ENCODE measurements around the gene CCL25.

GRCh38 chr19:8034178-8034525 is 18.4 kb upstream of the CCL25 start:
- TF ChIP-seq CTCF (IDR thresholded peaks at IDR 0.05) (no peak), POLR2A (IDR thresholded peaks at IDR 0.05) (no peak)
